Gastrocnemius medialis (tissue), 4 donors: ENCODE measurements around the gene SPTLC3. TPM values are rescaled to one million over a fixed set of nuclear protein-coding genes. Genes with fewer than 3 reads are reported as not detected.
A peak's percentile ranks its signal among the peaks of the same experiment; 100 is the strongest.

Experiments
- ATAC-seq, 2 donors: fragments of 150-250 bp; one replicate each; pipeline ENCODE4 v1.9.1; 2016
- DNase-seq, 2 donors: peaks; one replicate each; pipeline ENCODE4 v3.0.0-alpha.2; 2019
- H3K27ac ChIP-seq, 4 donors: fragments of 200-600 bp; sonication (generic); 1 replicate in 1 of 4; 2 replicates in 3 of 4; pipeline ENCODE4 v1.5.1; 2016 to 2018; ENCODE audit warnings: mild to moderate bottlenecking in 2 of 4, moderate library complexity in 1 of 4
- H3K27me3 ChIP-seq, 3 donors: fragments of 200-600 bp; sonication (generic) in 2 of 3; 1 replicate in 1 of 3; 2 replicates in 2 of 3; pipeline versions ENCODE4 v1.5.1 to v1.6.0; 2016 to 2019; ENCODE audit warnings: mild to moderate bottlenecking in 1 of 3, moderate library complexity in 1 of 3
- H3K36me3 ChIP-seq, 2 donors: fragments of 200-600 bp; sonication (generic) in 1 of 2; one replicate each; pipeline ENCODE4 v1.5.1; 2017 to 2018
- H3K4me1 ChIP-seq, 2 donors: fragments of 200-600 bp; sonication (generic) in 1 of 2; one replicate each; pipeline ENCODE4 v1.5.1; 2016 to 2017; ENCODE audit warnings: mild to moderate bottlenecking in 2 of 2
- H3K4me3 ChIP-seq, 4 donors: fragments of 200-600 bp; sonication (generic) in 3 of 4; 1 replicate in 1 of 4; 2 replicates in 3 of 4; pipeline ENCODE4 v1.5.1; 2016 to 2019; ENCODE audit warnings: mild to moderate bottlenecking in 2 of 4
- H3K9me3 ChIP-seq, 3 donors: fragments of 200-600 bp; sonication (generic) in 2 of 3; 1 replicate in 1 of 3; 2 replicates in 2 of 3; pipeline ENCODE4 v1.5.1; 2016 to 2019
- CTCF ChIP-seq, 5 experiments: fragments of 450-650 bp in 3 of 5; fragments of 200-600 bp in 2 of 5; sonication (generic) in 2 of 5; IDR thresholded peaks in 4 of 5; conservative IDR thresholded peaks in 1 of 5; 1 replicate in 4 of 5; 2 replicates in 1 of 5; pipeline ENCODE4 v1.5.1; 2016 to 2019; ENCODE audit warnings: antibody characterized with exemption in 5 of 5, mild to moderate bottlenecking in 3 of 5, moderate library complexity in 3 of 5
- POLR2A ChIP-seq, 2 donors: fragments of 450-650 bp; IDR thresholded peaks; one replicate each; pipeline ENCODE4 v1.6.1; 2017; ENCODE audit warnings: antibody characterized with exemption in 2 of 2, mild to moderate bottlenecking in 2 of 2, moderate library complexity in 2 of 2
- in situ Hi-C, 4 donors: fragments of 200-750 bp; cut with MboI; loops; one replicate each; pipeline versions ENCODE4 v1.15.0 to v1.8.0; 2017; ENCODE audit warnings: low sequenced_read_pairs in 4 of 4
- intact Hi-C: fragments of 100-400 bp; cut with DNase I; formaldehyde crosslinking; loops from one replicate; pipeline ENCODE4 v1.15.1; 2023; ENCODE audit warnings: low total_unique reads
- total RNA-seq, 4 donors: library from RNA; depleted of rRNA; stranded (reverse); fragments of >200 nt; gene quantifications; one replicate each; pipeline versions ENCODE4 v1.1.0 to v1.2.3, GENCODE V29; 2016

The SPTLC3 gene
- total RNA-seq, 4 donors from 2014 or later = 0.46 to 2.4 (median 1.2) TPM

- H3K27ac ChIP-seq = no peak overlapping the region
- ATAC-seq (no peak), DNase-seq (no peak)
- H3K36me3 ChIP-seq = no peaks in the 10 kb centered on the region
- intact Hi-C loops = no loop called here
- no peaks in the 10 kb centered on the region for H3K9me3 ChIP-seq
- no peaks in the 10 kb centered on the region for H3K27me3 ChIP-seq
- H3K4me3 ChIP-seq = no peak overlapping the region
- H3K4me1 ChIP-seq = no peaks in the 10 kb centered on the region
- in situ Hi-C loops = no loop called here
- TF ChIP-seq CTCF (IDR thresholded peaks at IDR 0.05 in 4 of 5, conservative IDR thresholded peaks at IDR 0.05 in 1 of 5) (no peak), POLR2A (IDR thresholded peaks at IDR 0.05) (no peak)
These were observed 197.2 kb downstream of the SPTLC3 start for GRCh38 chr20:13205848-13206434.

- in situ Hi-C loops = no loop called here
- no peak for ATAC-seq
- intact Hi-C loops = no loop called here
- TF ChIP-seq CTCF (IDR thresholded peaks at IDR 0.05 in 4 of 5, conservative IDR thresholded peaks at IDR 0.05 in 1 of 5) (no peak), POLR2A (IDR thresholded peaks at IDR 0.05) (no peak)
- H3K4me3 ChIP-seq = no peak overlapping the region
- H3K36me3 ChIP-seq = no peaks in the 10 kb centered on the region
- no peak for DNase-seq
- H3K4me1 ChIP-seq = no peaks in the 10 kb centered on the region
- H3K27me3 ChIP-seq = no peaks in the 10 kb centered on the region
- H3K9me3 ChIP-seq = no peaks in the 10 kb centered on the region
- no peak overlapping the region for H3K27ac ChIP-seq
These were observed 198.2 kb downstream of the SPTLC3 start for GRCh38 chr20:13207016-13207415.

GRCh38 chr20:13211956-13212618 is 203.3 kb downstream of the SPTLC3 start:
- DNase-seq (no peak), ATAC-seq (no peak)
- intact Hi-C loops = no loop called here
- in situ Hi-C loops = no loop called here
- H3K4me1 ChIP-seq = no peaks in the 10 kb centered on the region
- TF ChIP-seq CTCF (IDR thresholded peaks at IDR 0.05 in 4 of 5, conservative IDR thresholded peaks at IDR 0.05 in 1 of 5) = no peak
- no peak for TF ChIP-seq POLR2A (IDR thresholded peaks at IDR 0.05)
- no peaks in the 10 kb centered on the region for H3K9me3 ChIP-seq
- no peak overlapping the region for H3K4me3 ChIP-seq
- no peaks in the 10 kb centered on the region for H3K36me3 ChIP-seq
- no peak overlapping the region for H3K27ac ChIP-seq
- H3K27me3 ChIP-seq = no peaks in the 10 kb centered on the region

- no peak overlapping the region for H3K27ac ChIP-seq
- no peaks in the 10 kb centered on the region for H3K36me3 ChIP-seq
- no peaks in the 10 kb centered on the region for H3K4me1 ChIP-seq
- DNase-seq = no peak
- H3K4me3 ChIP-seq = no peak overlapping the region
- intact Hi-C loops (no loop called here), in situ Hi-C loops (no loop called here)
- peak; percentile 47 to 60 for ATAC-seq
- H3K9me3 ChIP-seq = no peaks in the 10 kb centered on the region
- peaks cover 0 to 3% (median 2%) of the 10 kb centered on the region in 3 donors for H3K27me3 ChIP-seq
- TF ChIP-seq POLR2A (IDR thresholded peaks at IDR 0.05) (no peak), CTCF (IDR thresholded peaks at IDR 0.05 in 4 of 5, conservative IDR thresholded peaks at IDR 0.05 in 1 of 5) (no peak)
These were observed 204.0 kb downstream of the SPTLC3 start for GRCh38 chr20:13212750-13213149.
